GM12801 (cell line): Measurements from ENCODE around the gene PXDN.

Experiments
- CTCF ChIP-seq: IDR thresholded peaks from one replicate; pipeline ENCODE4 v1.5.1; 2011; ENCODE audit warnings: control low read depth; ENCODE audit not compliant: insufficient read length; ENCODE audit errors: extremely low read depth

PXDN gene

DNA sequence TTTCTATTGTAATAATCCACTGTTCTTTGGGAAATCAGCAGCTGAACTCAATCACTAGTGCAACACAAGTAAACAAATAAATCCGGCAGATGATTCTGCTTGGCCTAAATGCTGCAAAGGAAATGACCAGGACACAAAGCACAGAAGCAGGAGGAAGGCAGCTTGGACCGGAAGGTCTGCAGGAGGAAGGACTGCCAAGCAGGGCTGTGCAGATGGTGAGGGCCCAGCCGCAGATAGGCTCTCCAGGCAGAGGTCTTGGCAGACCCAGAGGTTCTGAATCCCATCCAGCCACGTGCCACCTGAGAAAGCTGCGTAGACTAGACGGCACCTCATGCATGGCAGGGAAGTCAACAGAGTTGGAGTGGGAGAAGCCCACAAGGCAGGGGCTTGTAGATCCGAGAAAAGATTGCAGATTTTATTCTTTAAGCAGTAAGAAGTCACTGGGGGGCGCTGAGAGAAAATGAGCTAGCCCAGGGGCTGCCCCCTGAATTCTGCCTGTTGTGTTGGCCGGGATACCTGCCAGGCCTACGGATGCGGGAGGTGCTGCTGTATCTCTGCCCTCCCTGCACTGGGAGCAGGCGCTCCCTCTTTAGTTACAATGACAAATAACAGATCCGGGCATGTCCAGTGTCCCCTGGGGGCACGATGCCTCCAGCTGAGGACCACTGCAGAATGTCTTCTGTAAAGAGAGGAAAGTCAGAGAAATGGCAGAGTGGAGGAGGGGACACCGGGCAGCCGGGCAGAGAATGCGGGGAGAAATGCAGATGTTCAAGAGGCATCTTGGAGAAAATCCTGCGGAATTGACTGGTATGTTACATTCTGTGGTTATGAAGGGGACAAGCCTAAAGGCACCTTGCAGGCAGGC lies 153.5 kb downstream of the PXDN start:
- TF ChIP-seq CTCF: no peak

DNA sequence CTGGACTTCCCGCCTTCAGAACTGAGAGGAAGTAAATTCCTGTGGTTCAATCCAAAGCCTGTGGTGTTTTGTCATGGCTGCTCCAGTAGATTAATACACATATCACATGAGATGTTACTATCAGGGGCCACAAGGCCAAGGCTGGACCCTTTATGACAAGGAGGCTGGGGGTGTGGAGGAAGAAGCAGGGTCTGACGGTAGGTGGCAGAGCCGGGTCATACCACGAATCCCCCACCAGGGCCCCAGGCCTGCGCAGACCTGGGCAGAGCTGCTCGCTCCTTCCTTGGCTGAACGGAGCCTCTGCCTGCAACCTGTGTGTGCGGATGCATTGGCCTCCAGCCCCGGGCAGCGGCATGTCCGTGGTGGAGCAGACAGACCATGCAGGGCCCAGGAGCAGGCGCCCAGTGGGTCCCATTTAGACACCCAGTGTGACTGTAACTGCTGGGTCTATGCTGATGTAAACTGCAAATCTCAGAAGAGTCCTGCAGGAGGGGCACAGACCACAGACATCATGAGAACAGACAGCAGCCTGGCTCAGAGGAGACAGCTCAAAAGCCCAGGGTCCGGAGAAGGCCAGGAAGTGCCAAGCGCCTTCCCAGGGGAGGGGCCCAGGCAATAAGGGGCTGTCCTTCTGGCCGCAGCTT lies 155.2 kb downstream of the PXDN start:
- no peak for TF ChIP-seq CTCF

- TF ChIP-seq CTCF: no peak
Observed at GRCh38 chr2:1588051-1588977, 156.0 kb downstream of the PXDN start.

DNA sequence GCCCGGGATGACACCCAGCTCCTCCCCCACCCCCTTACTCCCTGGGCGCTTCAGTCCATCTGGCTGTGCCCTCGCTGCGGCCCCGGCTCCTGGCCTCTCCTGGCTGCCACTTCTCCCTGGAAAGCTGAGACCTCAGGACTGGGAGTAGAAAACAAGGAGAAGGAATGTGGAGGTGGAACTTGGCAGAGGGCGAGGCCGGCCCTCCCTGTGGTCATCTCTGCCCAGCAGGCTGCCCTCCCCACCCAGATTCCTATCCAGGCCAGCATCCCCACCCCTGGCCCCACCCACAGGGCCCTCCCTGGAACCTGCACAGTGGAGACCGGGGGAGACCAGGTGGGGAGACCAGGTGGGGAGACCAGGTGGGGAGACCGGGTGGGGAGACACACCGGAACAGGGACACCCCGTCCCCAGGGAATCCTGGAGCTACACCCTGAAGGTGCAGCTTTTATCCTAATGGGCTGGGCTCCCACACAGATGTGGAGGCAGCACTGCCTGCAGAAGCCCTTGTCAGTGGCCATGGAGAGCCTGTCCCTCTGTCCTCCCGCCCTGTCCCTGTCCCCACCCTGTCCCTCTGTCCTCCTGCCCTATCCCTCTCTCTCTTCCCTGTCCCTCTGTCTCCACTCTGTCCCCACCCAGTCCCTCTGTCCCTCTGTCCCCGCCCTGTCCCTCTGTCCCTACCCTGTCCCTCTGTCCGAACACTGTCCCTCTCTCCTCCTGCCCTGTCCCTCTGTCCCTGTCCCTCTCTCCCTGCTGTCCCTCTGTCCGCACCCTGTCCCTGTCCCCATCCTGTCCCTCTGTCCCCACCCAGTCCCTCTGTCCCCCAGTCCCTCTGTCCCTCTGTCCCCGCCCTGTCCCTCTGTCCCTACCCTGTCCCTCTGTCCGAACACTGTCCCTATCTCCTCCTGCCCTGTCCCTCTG lies 157.1 kb downstream of the PXDN start:
- no peak for TF ChIP-seq CTCF

GRCh38 chr2:1586251-1586922 lies 157.9 kb downstream of the PXDN start:
- no peak for TF ChIP-seq CTCF

GRCh38 chr2:1585635-1586034 lies 158.7 kb downstream of the PXDN start:
- no peak for TF ChIP-seq CTCF
